HEK293 (cell line): Measurements from ENCODE around the gene NPC2.

Experiments used
- CTCF ChIA-PET: fragments of 350-600 bp; formaldehyde crosslinking; extraction: SDS; loops from one replicate; lab custom pipeline; 2021; ENCODE audit warnings: antibody characterized with exemption; lab: Yijun Ruan, JAX
- POLR2A ChIA-PET: fragments of 300-600 bp; formaldehyde crosslinking; extraction: SDS; loops from one replicate; lab custom pipeline; 2020; ENCODE audit warnings: antibody characterized with exemption, inconsistent platforms; lab: Yijun Ruan, JAX
- H3K27ac ChIP-seq: fragments of 200-500 bp; sonication (Bioruptor generic); 2 replicates; pipeline ENCODE4 v1.5.1; 2014; ENCODE audit warnings: low read depth, low read length, control low read depth, inconsistent platforms; ENCODE audit errors: extremely low read depth
- H3K36me3 ChIP-seq, 2 experiments: fragments of 200-500 bp in 1 of 2; sonication (Bioruptor generic) in 1 of 2; 1 replicate in 1 of 2; 2 replicates in 1 of 2; pipeline ENCODE4 v1.5.1; 2014 to 2017; ENCODE audit warnings: inconsistent platforms in 2 of 2, low read length in 2 of 2; ENCODE audit not compliant: control insufficient read depth in 2 of 2, insufficient read depth in 1 of 2
- H3K4me1 ChIP-seq: fragments of 200-500 bp; sonication (Bioruptor generic); 2 replicates; pipeline ENCODE4 v1.5.1; 2014; ENCODE audit warnings: mild to moderate bottlenecking, low read length, inconsistent platforms; ENCODE audit not compliant: control insufficient read depth, insufficient read depth
- H3K4me3 ChIP-seq: 2 replicates; pipeline ENCODE4 v1.5.1; 2011; ENCODE audit warnings: low read depth, mild to moderate bottlenecking, control low read depth, low read length, moderate library complexity
- H3K9me3 ChIP-seq: fragments of 200-500 bp; sonication (Bioruptor generic); 2 replicates; pipeline ENCODE4 v1.5.1; 2014; ENCODE audit warnings: low read depth, low read length, inconsistent platforms; ENCODE audit not compliant: control insufficient read depth, insufficient read depth
- ELK4 ChIP-seq: IDR thresholded peaks from 2 replicates; pipeline ENCODE4 v1.6.1; 2011; ENCODE audit warnings: mild to moderate bottlenecking, low read depth, low read length, borderline replicate concordance
- GLI2 ChIP-seq: fragments of 450-650 bp; formaldehyde crosslinking; IDR thresholded peaks from 2 replicates; pipeline ENCODE4; 2017; ENCODE audit warnings: missing biosample characterization, missing genetic modification characterization, low read depth, borderline replicate concordance
- IKZF3 ChIP-seq: fragments of 450-650 bp; IDR thresholded peaks from 2 replicates; pipeline ENCODE4 v1.5.0; 2018; ENCODE audit warnings: missing biosample characterization, mild to moderate bottlenecking, missing genetic modification characterization, moderate library complexity
- MEIS1 ChIP-seq: sonication (generic); formaldehyde crosslinking; IDR thresholded peaks from 2 replicates; pipeline ENCODE4 v1.8.1; 2022; ENCODE audit warnings: missing genetic modification reagents, mild to moderate bottlenecking, borderline replicate concordance
- MZF1 ChIP-seq: fragments of 450-650 bp; formaldehyde crosslinking; IDR thresholded peaks from 2 replicates; pipeline ENCODE4 v1.5.1; 2017; ENCODE audit warnings: missing biosample characterization, missing genetic modification characterization, borderline replicate concordance
- YY2 ChIP-seq: fragments of 450-650 bp; formaldehyde crosslinking; IDR thresholded peaks from 2 replicates; pipeline ENCODE4 v1.5.1; 2016; ENCODE audit warnings: missing biosample characterization, missing genetic modification characterization
- ZBTB7A ChIP-seq: fragments of 450-650 bp; formaldehyde crosslinking; IDR thresholded peaks from 2 replicates; pipeline ENCODE4 v1.5.1; 2016; ENCODE audit warnings: low read depth, missing biosample characterization, missing genetic modification characterization
- ZNF138 ChIP-seq: fragments of 450-650 bp; formaldehyde crosslinking; IDR thresholded peaks from 2 replicates; pipeline ENCODE4 v1.5.1; 2016; ENCODE audit warnings: missing biosample characterization, missing genetic modification characterization, borderline replicate concordance
- ZNF19 ChIP-seq: fragments of 450-650 bp; formaldehyde crosslinking; IDR thresholded peaks from 2 replicates; pipeline ENCODE4; 2016; ENCODE audit warnings: missing biosample characterization, missing genetic modification characterization, low read depth
- ZNF211 ChIP-seq: fragments of 450-650 bp; formaldehyde crosslinking; IDR thresholded peaks from 2 replicates; pipeline ENCODE4 v1.5.1; 2016; ENCODE audit warnings: low read depth, missing biosample characterization, missing genetic modification characterization
- ZNF223 ChIP-seq: fragments of 450-650 bp; formaldehyde crosslinking; IDR thresholded peaks from 2 replicates; pipeline ENCODE4 v1.5.1; 2016; ENCODE audit warnings: missing biosample characterization, missing genetic modification characterization
- ZNF292 ChIP-seq: fragments of 450-650 bp; formaldehyde crosslinking; IDR thresholded peaks from 2 replicates; pipeline ENCODE4 v1.5.1; 2016; ENCODE audit warnings: low read depth, missing biosample characterization, missing genetic modification characterization, borderline replicate concordance
- ZNF335 ChIP-seq: fragments of 450-650 bp; formaldehyde crosslinking; conservative IDR thresholded peaks from 2 replicates; pipeline ENCODE4 v1.5.1; 2016; ENCODE audit warnings: missing biosample characterization, missing genetic modification characterization
- ZNF416 ChIP-seq: fragments of 450-650 bp; formaldehyde crosslinking; IDR thresholded peaks from 2 replicates; pipeline ENCODE4 v1.5.1; 2016; ENCODE audit warnings: missing biosample characterization, missing genetic modification characterization
- ZNF488 ChIP-seq: fragments of 450-650 bp; formaldehyde crosslinking; IDR thresholded peaks from 2 replicates; pipeline ENCODE4 v1.5.1; 2016; ENCODE audit warnings: missing biosample characterization, missing genetic modification characterization
- ZNF529 ChIP-seq: fragments of 450-650 bp; formaldehyde crosslinking; IDR thresholded peaks from 2 replicates; pipeline ENCODE4 v1.5.1; 2017; ENCODE audit warnings: missing genetic modification characterization, missing biosample characterization; ENCODE audit not compliant: insufficient replicate concordance
- ZNF548 ChIP-seq: fragments of 450-650 bp; formaldehyde crosslinking; IDR thresholded peaks from 2 replicates; pipeline ENCODE4 v1.5.1; 2016; ENCODE audit warnings: missing biosample characterization, missing genetic modification characterization
- ZNF692 ChIP-seq: fragments of 450-650 bp; formaldehyde crosslinking; IDR thresholded peaks from 2 replicates; pipeline ENCODE4 v1.5.1; 2016; ENCODE audit warnings: missing biosample characterization, missing genetic modification characterization
- ZNF707 ChIP-seq: fragments of 450-650 bp; formaldehyde crosslinking; IDR thresholded peaks from 2 replicates; pipeline ENCODE4 v1.5.1; 2016; ENCODE audit warnings: missing biosample characterization, missing genetic modification characterization
- ZNF785 ChIP-seq: fragments of 450-650 bp; formaldehyde crosslinking; IDR thresholded peaks from 2 replicates; pipeline ENCODE4 v1.5.1; 2016; ENCODE audit warnings: missing biosample characterization, missing genetic modification characterization
- ZNF792 ChIP-seq: fragments of 450-650 bp; formaldehyde crosslinking; IDR thresholded peaks from 2 replicates; pipeline ENCODE4 v1.5.1; 2016; ENCODE audit warnings: missing biosample characterization, missing genetic modification characterization
- ZNF830 ChIP-seq: fragments of 450-650 bp; IDR thresholded peaks from 2 replicates; pipeline ENCODE4 v1.5.0; 2018; ENCODE audit warnings: missing biosample characterization, missing genetic modification characterization, low read depth, mild to moderate bottlenecking, moderate library complexity
- ZSCAN18 ChIP-seq: fragments of 450-650 bp; formaldehyde crosslinking; IDR thresholded peaks from 2 replicates; pipeline ENCODE4 v1.5.1; 2016; ENCODE audit warnings: missing biosample characterization, missing genetic modification characterization
- ZSCAN30 ChIP-seq: fragments of 450-650 bp; IDR thresholded peaks from 2 replicates; pipeline ENCODE4 v1.5.1; 2018; ENCODE audit warnings: missing biosample characterization, mild to moderate bottlenecking, missing genetic modification characterization, moderate library complexity
- TF ChIP-seq, protein P1 (sequence below): fragments of 450-650 bp; formaldehyde crosslinking; IDR thresholded peaks from 2 replicates; pipeline ENCODE4 v1.5.1; 2016; ENCODE audit warnings: missing biosample characterization, missing genetic modification characterization
- TF ChIP-seq, protein P2 (sequence below): fragments of 450-650 bp; formaldehyde crosslinking; IDR thresholded peaks from 2 replicates; pipeline ENCODE4 v1.5.1; 2016; ENCODE audit warnings: missing biosample characterization, missing genetic modification characterization

Gene NPC2

GRCh38 chr14:74491956-74492775 lies 939 bp downstream of the NPC2 start (continued):
- TF ChIP-seq MZF1 (tag by site-specific recombination): no peak
- no peak for TF ChIP-seq ZNF785
- TF ChIP-seq ZNF211: no peak
- no peak for TF ChIP-seq ZNF292 (tag by site-specific recombination)
- no peak for TF ChIP-seq ZNF488 (tag by site-specific recombination)
- TF ChIP-seq ZSCAN18 (tag by site-specific recombination): no peak
- no peak for TF ChIP-seq ELK4
- no peak for TF ChIP-seq ZNF830 (tag by site-specific recombination)
- TF ChIP-seq ZNF138 (tag by site-specific recombination): no peak
- TF ChIP-seq ZNF548 (tag by site-specific recombination): no peak
- peak; percentile 69 for TF ChIP-seq ZNF335
- no peak for TF ChIP-seq IKZF3 (tag by site-specific recombination)
- TF ChIP-seq, protein P1, sequence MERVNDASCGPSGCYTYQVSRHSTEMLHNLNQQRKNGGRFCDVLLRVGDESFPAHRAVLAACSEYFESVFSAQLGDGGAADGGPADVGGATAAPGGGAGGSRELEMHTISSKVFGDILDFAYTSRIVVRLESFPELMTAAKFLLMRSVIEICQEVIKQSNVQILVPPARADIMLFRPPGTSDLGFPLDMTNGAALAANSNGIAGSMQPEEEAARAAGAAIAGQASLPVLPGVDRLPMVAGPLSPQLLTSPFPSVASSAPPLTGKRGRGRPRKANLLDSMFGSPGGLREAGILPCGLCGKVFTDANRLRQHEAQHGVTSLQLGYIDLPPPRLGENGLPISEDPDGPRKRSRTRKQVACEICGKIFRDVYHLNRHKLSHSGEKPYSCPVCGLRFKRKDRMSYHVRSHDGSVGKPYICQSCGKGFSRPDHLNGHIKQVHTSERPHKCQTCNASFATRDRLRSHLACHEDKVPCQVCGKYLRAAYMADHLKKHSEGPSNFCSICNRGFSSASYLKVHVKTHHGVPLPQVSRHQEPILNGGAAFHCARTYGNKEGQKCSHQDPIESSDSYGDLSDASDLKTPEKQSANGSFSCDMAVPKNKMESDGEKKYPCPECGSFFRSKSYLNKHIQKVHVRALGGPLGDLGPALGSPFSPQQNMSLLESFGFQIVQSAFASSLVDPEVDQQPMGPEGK (tag by site-specific recombination): no peak

DNA sequence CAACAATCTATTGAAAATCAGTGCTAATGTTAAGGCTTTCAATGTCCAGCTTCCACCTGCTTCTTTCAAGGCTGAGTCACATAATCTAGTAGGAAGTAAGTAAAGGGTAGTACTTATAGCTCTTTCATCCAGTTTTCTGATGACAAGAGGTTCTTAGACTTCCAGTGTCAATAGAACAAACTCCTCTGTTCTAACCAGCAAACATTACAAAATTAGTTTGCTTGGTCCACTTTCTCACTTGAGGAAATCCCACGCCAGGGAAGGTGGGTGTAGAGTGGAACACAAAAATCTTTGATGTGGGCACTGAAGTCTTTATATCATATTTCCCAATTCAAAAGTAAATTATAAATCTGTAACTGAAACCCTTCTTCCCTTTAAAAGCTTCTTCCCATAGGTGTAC lies 2.6 kb downstream of the NPC2 start:
- peaks cover 31% of the 10 kb centered on the region for H3K4me1 ChIP-seq
- no peak overlapping the region for H3K27ac ChIP-seq
- no peaks in the 10 kb centered on the region for H3K9me3 ChIP-seq
- H3K4me3 ChIP-seq: no peak overlapping the region
- CTCF ChIA-PET: interaction anchor here (0.9 kb wide), 1 partner anchor 41 kb away, joined by 4 read pairs; no protein-coding TSS in a partner anchor
- POLR2A ChIA-PET: interaction anchor here (0.5 to 1.0 kb wide), 2 partner anchors 11 to 200 kb away, joined by 3 to 4 read pairs; no protein-coding TSS in a partner anchor
- H3K36me3 ChIP-seq: peaks cover 0 to 8% of the 10 kb centered on the region in 2 experiments; a peak in 1 of 3 replicates
- no peak for TF ChIP-seq MEIS1
- TF ChIP-seq, protein P1 (tag by site-specific recombination): no peak
- no peak for TF ChIP-seq ZNF529 (tag by site-specific recombination)
- TF ChIP-seq, protein P2, sequence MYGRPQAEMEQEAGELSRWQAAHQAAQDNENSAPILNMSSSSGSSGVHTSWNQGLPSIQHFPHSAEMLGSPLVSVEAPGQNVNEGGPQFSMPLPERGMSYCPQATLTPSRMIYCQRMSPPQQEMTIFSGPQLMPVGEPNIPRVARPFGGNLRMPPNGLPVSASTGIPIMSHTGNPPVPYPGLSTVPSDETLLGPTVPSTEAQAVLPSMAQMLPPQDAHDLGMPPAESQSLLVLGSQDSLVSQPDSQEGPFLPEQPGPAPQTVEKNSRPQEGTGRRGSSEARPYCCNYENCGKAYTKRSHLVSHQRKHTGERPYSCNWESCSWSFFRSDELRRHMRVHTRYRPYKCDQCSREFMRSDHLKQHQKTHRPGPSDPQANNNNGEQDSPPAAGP: no peak
- TF ChIP-seq ZNF416 (tag by site-specific recombination): no peak
- no peak for TF ChIP-seq ZNF19 (tag by site-specific recombination)
- TF ChIP-seq ZNF792 (tag by site-specific recombination): no peak
- no peak for TF ChIP-seq ZBTB7A (tag by site-specific recombination)
- no peak for TF ChIP-seq YY2 (tag by site-specific recombination)
- no peak for TF ChIP-seq ZSCAN30 (tag by site-specific recombination)
- TF ChIP-seq ZNF292 (tag by site-specific recombination): no peak
- TF ChIP-seq ZNF692 (tag by site-specific recombination): no peak
- no peak for TF ChIP-seq ZNF707
- no peak for TF ChIP-seq GLI2
- no peak for TF ChIP-seq ZNF223 (tag by site-specific recombination)
